ENCODE results near the gene RAD17. TPM values are rescaled to one million over a fixed set of nuclear protein-coding genes. Genes with fewer than 3 reads are reported as not detected.
"Not testable (repeated sequence)": the region's sequence is repeated elsewhere in the genome, so short reads cannot be mapped to it uniquely, and the experiment has no call there.

The RAD17 gene
- polyA plus RNA-seq, 1 donor: 48.0 TPM

- DNase-seq: not testable (repeated sequence)
Observed at GRCh38 chr5:69370335-69370734, 717 bp downstream of the RAD17 start.

DNA sequence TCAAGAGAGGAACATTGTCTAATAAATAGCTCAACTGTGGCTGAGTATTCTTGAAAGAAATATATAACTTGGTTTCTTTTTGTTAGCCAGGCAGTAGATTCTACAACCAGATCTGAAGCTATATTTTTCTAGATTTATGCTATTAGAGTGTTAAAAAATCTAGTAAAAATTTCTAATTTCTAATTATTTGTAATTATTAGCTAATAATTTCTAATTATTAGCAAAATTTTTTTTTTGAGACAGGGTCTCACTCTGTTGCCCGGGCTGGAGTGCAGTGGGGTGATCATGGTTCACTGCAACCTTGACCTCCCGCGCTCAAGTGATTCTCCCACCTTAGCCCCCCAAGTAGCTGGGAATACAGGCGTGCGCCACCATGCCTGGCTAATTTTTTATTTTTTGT lies 2.8 kb downstream of the RAD17 start:
- no peak for DNase-seq

DNA sequence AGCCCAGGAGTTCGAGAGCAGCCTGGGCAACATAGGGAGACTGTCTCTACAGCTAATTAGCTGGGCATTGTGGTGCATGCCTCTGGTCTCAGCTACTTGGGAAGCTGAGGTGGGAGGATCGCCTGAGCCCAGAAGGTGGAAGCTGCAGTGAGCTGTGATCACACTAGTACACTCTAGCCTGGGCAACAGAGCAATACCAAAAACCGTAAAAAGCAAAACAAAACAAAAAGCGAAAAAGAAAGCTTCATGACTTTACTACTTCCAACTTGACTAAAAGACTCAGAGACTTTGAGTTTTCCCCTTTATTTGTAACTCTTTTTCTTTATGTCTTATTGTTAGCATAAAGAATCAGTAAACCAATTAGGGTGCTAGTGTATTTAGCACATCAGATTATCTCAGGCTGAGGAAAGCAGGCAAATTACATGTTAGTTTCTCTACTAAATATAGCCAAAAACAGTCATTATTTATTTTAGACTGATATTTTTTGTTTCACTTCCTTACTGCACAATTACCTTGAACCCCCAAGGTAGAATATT lies 5.4 kb downstream of the RAD17 start:
- DNase-seq: no peak

GRCh38 chr5:69378376-69378775 lies 8.8 kb downstream of the RAD17 start:
- no peak for DNase-seq

DNA sequence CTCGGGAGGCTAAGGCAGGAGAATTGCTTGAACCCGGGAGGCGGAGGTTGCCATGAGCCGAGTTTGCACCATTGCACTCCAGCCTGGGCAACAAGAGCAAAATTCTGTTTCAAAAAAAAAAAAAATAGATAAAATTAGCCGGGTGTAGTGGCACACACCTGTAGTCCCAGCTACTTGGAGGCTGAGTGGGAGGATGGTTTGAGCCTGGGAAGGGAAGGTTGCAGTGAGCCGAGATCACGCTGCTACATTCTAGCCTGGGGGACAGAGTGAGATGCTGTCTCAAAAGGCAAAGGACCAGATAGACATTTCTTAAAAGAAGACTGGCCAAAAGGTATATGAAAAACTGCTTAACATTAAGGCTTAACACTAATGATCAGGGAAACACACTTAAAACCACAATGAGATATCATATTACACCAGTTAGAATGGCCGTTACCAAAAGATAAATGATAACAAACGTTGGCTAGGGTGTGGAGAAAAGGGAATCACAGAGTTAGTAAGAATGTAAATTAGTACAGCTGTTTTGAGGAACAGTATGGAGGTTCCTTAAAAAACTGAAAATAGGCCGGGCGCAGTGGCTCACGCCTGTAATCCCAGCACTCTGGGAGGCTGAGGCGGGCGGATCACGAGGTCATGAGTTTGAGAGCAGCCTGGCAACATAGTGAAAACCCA lies 35.2 kb downstream of the RAD17 start:
- DNase-seq: no peak

DNA sequence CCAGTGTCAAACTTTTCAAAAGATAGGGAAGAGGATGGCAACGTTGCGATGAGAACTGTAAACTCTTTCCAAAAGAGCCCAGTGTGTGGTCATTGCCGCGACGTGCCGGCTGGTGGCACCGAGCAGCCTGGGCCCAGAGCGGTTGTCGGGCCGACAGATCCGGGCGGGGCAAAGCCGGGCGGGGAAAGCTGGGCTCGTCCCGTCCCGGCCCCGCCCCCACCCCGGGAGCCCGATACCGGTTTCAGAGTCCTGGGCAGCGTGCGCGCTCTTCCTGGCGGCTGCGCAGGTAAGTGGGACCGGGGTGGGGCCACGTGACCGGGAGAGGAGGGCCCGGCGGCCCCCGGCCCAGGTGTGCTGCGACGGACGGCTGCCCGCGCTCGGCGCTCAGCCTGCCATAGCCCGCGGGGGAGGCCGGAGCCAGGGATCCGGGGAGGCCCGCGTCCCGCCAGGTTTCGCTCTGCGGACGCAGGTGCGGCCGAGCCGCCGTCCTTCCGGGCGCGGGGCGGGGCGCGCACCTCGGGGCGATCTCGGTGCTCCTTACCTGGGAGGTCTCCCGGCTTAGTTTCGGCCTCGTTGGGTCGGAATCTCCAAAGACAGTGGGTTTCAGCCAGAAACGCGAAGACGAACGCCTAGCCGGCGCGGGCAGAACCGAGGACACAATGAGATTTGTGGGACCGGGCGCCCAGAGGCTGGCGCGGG lies 45.4 kb downstream of the RAD17 start, which contains the start of gene MARVELD2:
Gene MARVELD2 (plus strand): TSS at position 232 of the 699 bp plus-strand sequence. CDS start 4,270 bp downstream, outside the sequence.
- DNase-seq: peak; percentile 81

- DNase-seq: peak; percentile 26
Observed at GRCh38 chr5:69415584-69415958, 46.0 kb downstream of the RAD17 start.

DNA sequence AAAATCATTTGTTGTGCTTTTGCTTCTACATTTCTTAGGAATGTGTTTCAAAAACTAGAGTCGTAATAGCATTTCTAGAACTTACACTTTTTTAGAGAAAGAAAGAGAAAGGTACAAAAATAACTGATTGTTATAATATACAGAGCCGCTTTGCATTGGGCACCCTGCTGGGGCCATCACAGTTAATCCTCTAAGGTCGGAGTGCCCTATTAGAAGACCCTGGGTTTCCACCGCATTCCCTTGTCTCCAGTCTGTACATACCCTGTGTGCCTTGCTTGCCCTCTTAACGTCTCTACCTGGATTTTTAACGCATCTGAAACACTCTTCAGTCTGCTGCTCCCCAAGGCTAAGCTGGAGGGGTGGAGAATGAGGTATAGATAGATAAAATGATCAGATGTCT lies 46.6 kb downstream of the RAD17 start:
- DNase-seq: no peak

GRCh38 chr5:69416699-69417098 lies 47.1 kb downstream of the RAD17 start:
- DNase-seq: no peak

GRCh38 chr5:69418554-69418953 lies 48.9 kb downstream of the RAD17 start:
- DNase-seq: no peak

- no peak for DNase-seq
Observed at GRCh38 chr5:69431424-69432303, 62.0 kb downstream of the RAD17 start.

- DNase-seq: no peak
Observed at GRCh38 chr5:69432412-69433206, 63.0 kb downstream of the RAD17 start.

DNA sequence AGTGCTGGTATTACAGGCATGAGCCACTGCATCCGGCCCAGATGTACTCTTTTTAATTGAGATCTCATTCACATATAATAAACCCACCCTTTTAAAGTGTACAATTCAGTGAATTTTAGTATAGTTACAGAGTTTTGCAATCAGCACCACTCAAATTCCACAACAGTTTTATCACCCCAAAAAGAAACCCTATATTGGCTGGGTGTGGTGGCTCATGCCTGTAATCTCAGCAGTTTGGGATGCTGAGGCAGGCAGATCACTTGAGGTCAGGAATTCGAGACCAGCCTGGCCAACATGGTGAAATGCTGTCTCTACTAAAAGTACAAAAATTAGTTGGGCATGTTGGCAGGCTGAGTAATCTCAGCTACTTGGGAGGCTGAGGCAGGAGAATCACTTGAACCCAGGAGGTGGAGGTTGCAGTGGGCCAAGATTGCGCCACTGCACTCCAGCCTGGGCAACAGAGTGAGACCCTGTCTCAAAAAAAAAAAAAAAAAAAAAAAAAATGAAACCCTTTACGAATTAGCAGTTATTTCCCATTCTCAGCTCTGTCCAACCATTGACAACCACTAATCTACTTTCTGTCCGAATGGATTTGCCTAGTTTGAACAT lies 65.8 kb downstream of the RAD17 start:
- DNase-seq: not testable (repeated sequence)

DNA sequence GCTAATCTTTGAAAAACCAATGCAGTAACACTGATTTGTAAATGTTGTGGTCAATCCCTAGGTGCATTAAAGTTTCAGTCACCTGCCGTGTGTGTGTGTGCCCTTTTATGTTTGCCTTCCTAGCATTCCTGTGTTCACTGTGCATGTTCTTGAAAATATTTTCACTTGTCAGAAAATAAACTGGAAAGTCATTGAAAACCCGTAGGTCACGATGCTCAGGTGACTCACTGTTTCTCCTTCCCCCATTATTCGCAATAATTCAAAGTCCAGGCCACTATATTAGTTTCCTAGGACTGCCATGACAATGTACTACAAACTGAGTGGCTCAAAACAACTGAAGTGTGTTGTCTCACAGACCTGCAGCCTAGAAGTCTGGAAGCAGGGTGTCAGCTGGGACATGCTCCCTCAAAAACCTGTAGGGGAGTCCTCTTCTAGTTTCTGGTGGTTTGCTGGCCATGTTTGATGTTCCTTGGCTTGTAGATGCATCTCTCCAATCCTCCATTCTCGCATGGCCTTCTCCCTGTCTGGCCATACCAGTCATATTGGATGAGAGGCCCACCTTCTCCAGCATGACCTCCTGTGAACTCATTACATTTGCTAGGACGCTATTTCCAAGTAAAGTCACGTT lies 74.6 kb downstream of the RAD17 start:
- DNase-seq: no peak

DNA sequence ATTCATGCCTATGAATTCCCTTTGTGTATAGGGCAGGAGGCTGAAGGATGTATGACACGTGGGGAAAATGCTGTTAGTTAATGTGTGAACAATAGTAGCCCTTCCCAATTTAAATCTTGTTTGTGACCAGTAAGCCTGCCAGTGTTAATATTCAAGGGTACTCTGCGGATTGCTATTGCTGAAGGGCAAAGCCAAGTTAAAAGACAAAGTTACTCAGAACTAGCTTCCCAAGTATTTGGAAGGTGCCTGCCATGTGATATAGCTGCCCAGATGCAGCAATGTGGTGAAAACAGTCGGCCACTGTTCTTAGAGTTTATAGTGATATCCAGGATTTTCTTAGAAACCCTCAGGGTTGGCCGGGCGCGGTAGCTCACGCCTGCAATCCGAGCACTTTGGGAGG lies 79.9 kb downstream of the RAD17 start:
- no peak for DNase-seq

DNA sequence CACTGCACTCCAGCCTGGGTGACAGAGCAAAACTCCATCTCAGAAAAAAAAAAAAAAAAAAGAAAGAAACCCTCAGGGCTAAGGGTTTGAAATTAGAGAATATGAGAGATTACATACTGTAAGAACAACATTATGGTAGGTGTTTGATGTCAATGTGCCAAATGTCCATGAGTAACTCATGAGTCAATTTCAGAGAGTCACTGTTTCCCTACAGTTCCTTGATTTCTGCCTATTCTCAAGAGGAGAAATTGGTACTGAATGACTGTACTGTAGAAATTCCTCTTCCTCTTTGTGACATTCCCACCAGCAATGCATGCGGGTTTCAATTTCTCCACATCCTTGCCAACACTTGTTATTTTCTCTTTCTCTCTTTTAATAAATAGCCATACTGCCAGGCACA lies 80.5 kb downstream of the RAD17 start:
- DNase-seq: no peak

GRCh38 chr5:69450527-69450926 lies 80.9 kb downstream of the RAD17 start:
- not testable (repeated sequence) for DNase-seq

- DNase-seq: no peak
Observed at GRCh38 chr5:69451941-69452647, 82.5 kb downstream of the RAD17 start.

- not testable (repeated sequence) for DNase-seq
Observed at GRCh38 chr5:69453487-69453886, 83.9 kb downstream of the RAD17 start.
